ENCODE data around the gene TMEM62.
"Not testable (repeated sequence)": the region's sequence is repeated elsewhere in the genome, so short reads cannot be mapped to it uniquely, and the experiment has no call there.

The TMEM62 gene

GRCh38 chr15:43208052-43209002, 74.9 kb downstream of the TMEM62 start:
- no peak for DNase-seq (ENCODE audit: low read depth in 3 of 3, low spot score in 1 of 3)

- no peak for DNase-seq (ENCODE audit: low read depth in 3 of 3, low spot score in 1 of 3)
Observed at GRCh38 chr15:43209059-43209824, 75.9 kb downstream of the TMEM62 start.

GRCh38 chr15:43210172-43210745, 76.9 kb downstream of the TMEM62 start:
- DNase-seq (ENCODE audit: low read depth in 3 of 3, low spot score in 1 of 3), result no peak

GRCh38 chr15:43210807-43211206, 77.4 kb downstream of the TMEM62 start:
- DNase-seq (ENCODE audit: low read depth in 3 of 3, low spot score in 1 of 3), result no peak

GRCh38 chr15:43211224-43211735, 77.9 kb downstream of the TMEM62 start:
- DNase-seq (ENCODE audit: low read depth in 3 of 3, low spot score in 1 of 3), result no peak

GRCh38 chr15:43212299-43212698, 78.9 kb downstream of the TMEM62 start:
- DNase-seq (ENCODE audit: low read depth in 3 of 3, low spot score in 1 of 3), result no peak

GRCh38 chr15:43212951-43213350, 79.6 kb downstream of the TMEM62 start:
- no peak for DNase-seq (ENCODE audit: low read depth in 3 of 3, low spot score in 1 of 3)

GRCh38 chr15:43213466-43213865, 80.1 kb downstream of the TMEM62 start:
- DNase-seq (ENCODE audit: low read depth in 3 of 3, low spot score in 1 of 3), result no peak

GRCh38 chr15:43214169-43214568, 80.8 kb downstream of the TMEM62 start:
- DNase-seq (ENCODE audit: low read depth in 3 of 3, low spot score in 1 of 3), result no peak

GRCh38 chr15:43214592-43215295, 81.4 kb downstream of the TMEM62 start:
- DNase-seq (ENCODE audit: low read depth in 3 of 3, low spot score in 1 of 3), result no peak

GRCh38 chr15:43215961-43216360, 82.6 kb downstream of the TMEM62 start:
- DNase-seq (ENCODE audit: low read depth in 3 of 3, low spot score in 1 of 3), result no peak

- DNase-seq (ENCODE audit: low read depth in 3 of 3, low spot score in 1 of 3), result no peak
Observed at GRCh38 chr15:43218908-43219706, 85.7 kb downstream of the TMEM62 start.

GRCh38 chr15:43219929-43220928, 86.8 kb downstream of the TMEM62 start:
- no peak for DNase-seq (ENCODE audit: low read depth in 3 of 3, low spot score in 1 of 3)

- no peak for DNase-seq (ENCODE audit: low read depth in 3 of 3, low spot score in 1 of 3)
Observed at GRCh38 chr15:43220991-43221403, 87.6 kb downstream of the TMEM62 start, which contains the start of gene EPB42. TSS of gene EPB42 (minus strand) at chr15:43221018. CDS start at chr15:43220825, 193 bp downstream.

GRCh38 chr15:43221422-43221821, 88.0 kb downstream of the TMEM62 start:
- DNase-seq (ENCODE audit: low read depth in 3 of 3, low spot score in 1 of 3), result no peak

GRCh38 chr15:43225201-43225949, 92.0 kb downstream of the TMEM62 start:
- peak in 1 of 3 donors; percentile 3 for DNase-seq (ENCODE audit: low read depth in 3 of 3, low spot score in 1 of 3)

GRCh38 chr15:43225950-43226255, 92.5 kb downstream of the TMEM62 start:
- not testable (repeated sequence) for DNase-seq (ENCODE audit: low read depth in 3 of 3, low spot score in 1 of 3)
